IMR-90 (cell line): ENCODE data around the gene CCDC148. TPM values are rescaled to one million over a fixed set of nuclear protein-coding genes. Genes with fewer than 3 reads are reported as not detected.

Source experiments
- ATAC-seq: fragments of 200-7000 bp; cut with Tn5 transposase; 2 replicates; pipeline ENCODE4 v1.9.1; 2020; ENCODE audit warnings: low read depth, mild to moderate bottlenecking, moderate library complexity
- BruUV-seq: library from RNA; stranded (reverse); fragments of 400-500 nt; replicated peaks from 2 replicates; lab custom pipeline; 2021; lab: Mats Ljungman, UMichigan
- CTCF ChIA-PET: fragments of 300-600 bp; formaldehyde crosslinking; extraction: SDS; loops from one replicate; lab custom pipeline; 2021; ENCODE audit warnings: antibody characterized with exemption; lab: Yijun Ruan, JAX
- POLR2A ChIA-PET: fragments of 300-600 bp; sonication (Branson Sonifier 250); formaldehyde crosslinking; loops from one replicate; lab custom pipeline; 2022; ENCODE audit warnings: antibody characterized with exemption; ENCODE audit not compliant: unreplicated experiment; lab: Charles Lee
- DNase-seq: peaks from one replicate; pipeline ENCODE4 v3.0.0; 2013
- H2AFZ ChIP-seq: replicated peaks from 2 replicates; pipeline ENCODE3; 2013; ENCODE audit warnings: low read length, mild to moderate bottlenecking; ENCODE audit not compliant: poor library complexity
- H2AK5ac ChIP-seq: 2 replicates; pipeline ENCODE4 v1.6.1; 2013; ENCODE audit warnings: low read depth, low read length, inconsistent platforms
- H2AK9ac ChIP-seq: replicated peaks from 2 replicates; pipeline ENCODE3; 2013; ENCODE audit warnings: mild to moderate bottlenecking, low read depth, low read length, moderate library complexity; ENCODE audit not compliant: poor library complexity
- H2BK120ac ChIP-seq: 2 replicates; pipeline ENCODE4 v1.6.1; 2013; ENCODE audit warnings: low read depth, low read length, inconsistent platforms
- H2BK15ac ChIP-seq: 3 replicates; pipeline ENCODE4 v1.6.1; 2013; ENCODE audit warnings: low read depth, low read length, inconsistent platforms
- H2BK20ac ChIP-seq: 2 replicates; pipeline ENCODE4 v1.6.1; 2013; ENCODE audit warnings: low read depth, mild to moderate bottlenecking, inconsistent platforms, low read length, moderate library complexity
- H2BK5ac ChIP-seq: 2 replicates; pipeline ENCODE4 v1.6.1; 2013; ENCODE audit warnings: mild to moderate bottlenecking, low read depth, low read length, inconsistent platforms; ENCODE audit not compliant: poor library complexity, severe bottlenecking
- H3K14ac ChIP-seq: replicated peaks from 2 replicates; pipeline ENCODE4 v1.6.1; 2013; ENCODE audit warnings: low read depth, low read length, inconsistent platforms
- H3K18ac ChIP-seq: 2 replicates; pipeline ENCODE4 v1.6.1; 2013; ENCODE audit warnings: low read depth, low read length, control low read depth
- H3K23ac ChIP-seq: 2 replicates; pipeline ENCODE4 v1.6.1; 2013; ENCODE audit warnings: low read depth, low read length, inconsistent platforms
- H3K27ac ChIP-seq: 2 replicates; pipeline ENCODE4 v1.5.1; 2013; ENCODE audit warnings: mild to moderate bottlenecking, control low read depth, low read length; ENCODE audit not compliant: insufficient read depth
- H3K27me3 ChIP-seq: 2 replicates; pipeline ENCODE4 v1.6.1; 2013; ENCODE audit warnings: low read length; ENCODE audit not compliant: control insufficient read depth, insufficient read depth
- H3K36me3 ChIP-seq: 2 replicates; pipeline ENCODE4 v1.6.1; 2013; ENCODE audit warnings: low read length, mixed read lengths; ENCODE audit not compliant: control insufficient read depth, insufficient read depth
- H3K4ac ChIP-seq: 2 replicates; pipeline ENCODE4 v1.6.1; 2013; ENCODE audit warnings: low read depth, low read length, inconsistent platforms
- H3K4me1 ChIP-seq: 2 replicates; pipeline ENCODE4 v1.6.1; 2013; ENCODE audit warnings: low read length, mixed read lengths; ENCODE audit not compliant: control insufficient read depth, insufficient read depth
- H3K4me2 ChIP-seq: 2 replicates; pipeline ENCODE4 v1.6.1; 2013; ENCODE audit warnings: low read depth, mild to moderate bottlenecking, control low read depth, low read length, moderate library complexity
- H3K4me3 ChIP-seq: 2 replicates; pipeline ENCODE4 v1.5.1; 2013; ENCODE audit warnings: low read depth, mild to moderate bottlenecking, control low read depth, low read length, moderate library complexity; ENCODE audit not compliant: insufficient read depth
- H3K56ac ChIP-seq: 2 replicates; pipeline ENCODE4 v1.6.1; 2013; ENCODE audit warnings: low read length, inconsistent platforms; ENCODE audit not compliant: insufficient read depth; ENCODE audit errors: extremely low read depth
- H3K79me1 ChIP-seq, 2 experiments: 2 replicates each; pipeline ENCODE4 v1.6.1; 2013; ENCODE audit warnings: low read length in 2 of 2, inconsistent platforms in 1 of 2, low read depth in 1 of 2
- H3K9ac ChIP-seq: 2 replicates; pipeline ENCODE4 v1.6.1; 2013; ENCODE audit warnings: low read depth, low read length, control low read depth
- H3K9me1 ChIP-seq: 2 replicates; pipeline ENCODE4 v1.6.1; 2013; ENCODE audit warnings: low read length, inconsistent platforms; ENCODE audit not compliant: insufficient read depth
- H3K9me3 ChIP-seq: 2 replicates; pipeline ENCODE4 v1.6.1; 2013; ENCODE audit warnings: low read length; ENCODE audit not compliant: control insufficient read depth, insufficient read depth
- H4K20me1 ChIP-seq: 2 replicates; pipeline ENCODE4 v1.6.1; 2013; ENCODE audit warnings: low read length, inconsistent platforms; ENCODE audit not compliant: insufficient read depth
- H4K5ac ChIP-seq: 2 replicates; pipeline ENCODE4 v1.6.1; 2013; ENCODE audit warnings: mild to moderate bottlenecking, low read depth, low read length, control low read depth
- H4K8ac ChIP-seq, 2 experiments: 2 replicates each; pipeline ENCODE4 v1.6.1; 2013; ENCODE audit warnings: low read depth in 2 of 2, low read length in 2 of 2, control low read depth in 1 of 2, inconsistent platforms in 1 of 2
- H4K91ac ChIP-seq: 2 replicates; pipeline ENCODE4 v1.6.1; 2013; ENCODE audit warnings: low read depth, low read length, inconsistent platforms; ENCODE audit not compliant: insufficient read depth
- CHD1 ChIP-seq: IDR thresholded peaks from 2 replicates; pipeline ENCODE4 v1.6.1; 2012; ENCODE audit warnings: low read depth, low read length, improper control_type of control experiment
- CTCF ChIP-seq: conservative IDR thresholded peaks from 2 replicates; pipeline ENCODE4 v1.5.1; 2012; ENCODE audit warnings: mild to moderate bottlenecking, low read depth, low read length, improper control_type of control experiment
- FOS ChIP-seq: fragments of 150-350 bp; IDR thresholded peaks from 2 replicates; pipeline ENCODE4 v1.6.1; 2016; ENCODE audit warnings: low read depth, low read length
- MAFK ChIP-seq: IDR thresholded peaks from 2 replicates; pipeline ENCODE4 v1.6.1; 2012; ENCODE audit warnings: low read depth, low read length, improper control_type of control experiment
- MXI1 ChIP-seq: IDR thresholded peaks from 2 replicates; pipeline ENCODE4 v1.6.1; 2012; ENCODE audit warnings: low read depth, mild to moderate bottlenecking, low read length, moderate library complexity, borderline replicate concordance
- NFE2L2 ChIP-seq: fragments of 150-350 bp; IDR thresholded peaks from 2 replicates; pipeline ENCODE4 v1.6.1; 2016; ENCODE audit warnings: low read depth, mild to moderate bottlenecking, low read length
- RAD21 ChIP-seq: IDR thresholded peaks from 2 replicates; pipeline ENCODE4 v1.6.1; 2012; ENCODE audit warnings: low read length, improper control_type of control experiment
- RCOR1 ChIP-seq: IDR thresholded peaks from 2 replicates; pipeline ENCODE4 v1.6.1; 2012; ENCODE audit warnings: mild to moderate bottlenecking, low read length, improper control_type of control experiment; ENCODE audit not compliant: insufficient replicate concordance
- SMC3 ChIP-seq: fragments of 150-350 bp; IDR thresholded peaks from 2 replicates; pipeline ENCODE4 v1.6.1; 2016; ENCODE audit warnings: low read depth, mild to moderate bottlenecking, antibody characterized with exemption, low read length, moderate library complexity
- dilution Hi-C: fragments of 300-500 bp; cut with HindIII; formaldehyde crosslinking; loops from one replicate; pipeline ENCODE4 v1.14.3; 2018; ENCODE audit warnings: low sequenced_read_pairs; ENCODE audit not compliant: unreplicated experiment
- in situ Hi-C: fragments of 300-500 bp; cut with MboI; formaldehyde crosslinking; loops from 3 replicates; pipeline ENCODE4 v1.14.3; 2019; ENCODE audit warnings: low sequenced_read_pairs, inconsistent platforms, mixed read lengths
- intact Hi-C: fragments of 100-400 bp; cut with micrococcal nuclease; formaldehyde crosslinking; loops from 2 replicates; pipeline ENCODE4 v1.10.0; 2022
- polyA plus RNA-seq, 3 experiments: library from polyadenylated mRNA; depleted of rRNA; stranded (reverse); fragments of >200 nt; gene quantifications; 2 replicates each; pipeline ENCODE4 v1.2.3, GENCODE V29; 2012; ENCODE audit warnings: low replicate concordance in 1 of 3
- total RNA-seq: library from RNA; depleted of rRNA; stranded (reverse); fragments of >200 nt; gene quantifications from 2 replicates; pipeline ENCODE4 v1.2.3, GENCODE V29; 2012

Gene CCDC148
- total and polyA plus RNA-seq, 2 of the 4 experiments (the other 2 are of a cell fraction): 0.18 to 0.31 TPM

- no peak overlapping the region for H2BK120ac ChIP-seq
- no peak overlapping the region for H2BK15ac ChIP-seq
- no peak overlapping the region for H3K9ac ChIP-seq
- no peak overlapping the region for H3K4me2 ChIP-seq
- no peak overlapping the region for H3K56ac ChIP-seq
- no peaks in the 10 kb centered on the region for H3K4me1 ChIP-seq
- no peaks in the 10 kb centered on the region for H3K79me1 ChIP-seq
- H3K18ac ChIP-seq: no peak overlapping the region
- dilution Hi-C loops (no loop called here), intact Hi-C loops (no loop called here), in situ Hi-C loops (no loop called here)
- H3K27ac ChIP-seq: no peak overlapping the region
- H4K5ac ChIP-seq: no peak overlapping the region
- H3K27me3 ChIP-seq: no peaks in the 10 kb centered on the region
- no peak for TF ChIP-seq CHD1
- no peak for TF ChIP-seq FOS
- TF ChIP-seq RAD21: no peak
- no peak for TF ChIP-seq MXI1
- no peak for TF ChIP-seq SMC3
- TF ChIP-seq RCOR1: no peak
- TF ChIP-seq NFE2L2: no peak
- no peak for TF ChIP-seq CTCF
- TF ChIP-seq MAFK: no peak
- H3K9me3 ChIP-seq: no peaks in the 10 kb centered on the region
- no peak overlapping the region for H4K91ac ChIP-seq
- no peaks in the 10 kb centered on the region for H3K36me3 ChIP-seq
- no peak overlapping the region for H2BK20ac ChIP-seq
- H2AK5ac ChIP-seq: no peak overlapping the region
- ChIA-PET CTCF (no interaction called here), POLR2A (no interaction called here)
- no peak overlapping the region for H3K4me3 ChIP-seq
- DNase-seq (no peak), ATAC-seq (no peak)
- H3K14ac ChIP-seq: no peak overlapping the region
- no peaks in the 10 kb centered on the region for H4K20me1 ChIP-seq
- no peaks in the 10 kb centered on the region for H3K9me1 ChIP-seq
- no TSS peak for BruUV-seq
- H3K4ac ChIP-seq: no peak overlapping the region
- no peak overlapping the region for H3K23ac ChIP-seq
- no peak overlapping the region for H4K8ac ChIP-seq
- H2BK5ac ChIP-seq: no peak overlapping the region
- no peak overlapping the region for H2AFZ ChIP-seq
- H2AK9ac ChIP-seq: no peak overlapping the region
These were observed 302.0 kb downstream of the CCDC148 start for GRCh38 chr2:158154596-158154995.
